ENCODE measurements around the gene RASGRF2. TPM values are rescaled to one million over a fixed set of nuclear protein-coding genes. Genes with fewer than 3 reads are reported as not detected.

Gene RASGRF2
- total and polyA plus RNA-seq, 2 of the 8 experiments (the other 6 are each of a cell fraction or from before 2014, with no cell fraction given): 2.6 to 29.5 TPM

- no peaks in the 10 kb centered on the region for H4K20me1 ChIP-seq (replicated peaks in 1 of 2; ENCODE audit: control insufficient read depth in 1 of 2, insufficient read depth in 2 of 2, low read length in 2 of 2)
- 82% methylated on average over 1 of the region's 1 CpG; no CpG with 5 or more reads in 1 of the 2 experiments for WGBS, 2 experiments (ENCODE audit: extremely low coverage in 1 of 2, insufficient coverage in 1 of 2, insufficient read length in 1 of 2, insufficient replicate concordance in 2 of 2, low coverage in 1 of 2, low lambda C conversion rate in 2 of 2, missing lambda C conversion rate in 1 of 2)
- H4K91ac ChIP-seq (replicated peaks; ENCODE audit: insufficient read length, low read length): no peak overlapping the region
- no peak overlapping the region for H4K8ac ChIP-seq (ENCODE audit: extremely low read depth, insufficient read depth, low read length)
- no peak overlapping the region for H2BK12ac ChIP-seq (ENCODE audit: low read depth, low read length)
- no peak overlapping the region for H3K9ac ChIP-seq (replicated peaks in 1 of 4; ENCODE audit: extremely low read depth in 1 of 4, low read depth in 3 of 4, low read length in 3 of 4)
- no peak overlapping the region for H3K4me3 ChIP-seq (ENCODE audit: extremely low read depth in 1 of 4, insufficient read depth in 2 of 4, low read depth in 3 of 4, low read length in 4 of 4)
- FAIRE-seq (no peak), DNase-seq (ENCODE audit: low read depth in 1 of 2, low spot score in 2 of 2) (no peak)
- no peak overlapping the region for H3K27ac ChIP-seq (ENCODE audit: low read depth, low read length)
- H3K36me3 ChIP-seq (ENCODE audit: control insufficient read depth in 2 of 4, insufficient read depth in 4 of 4, low read length in 3 of 4): no peaks in the 10 kb centered on the region
- ChIA-PET POLR2A (ENCODE audit: partially characterized antibody) (no interaction called here), CTCF (ENCODE audit: partially characterized antibody) (no interaction called here)
- TF ChIP-seq PHF8 (conservative IDR thresholded peaks at IDR 0.05; ENCODE audit: low read depth, low read length): no peak
- no peak for TF ChIP-seq GABPA (IDR thresholded peaks at IDR 0.05; ENCODE audit: borderline replicate concordance, insufficient read depth, low read length)
- TF ChIP-seq GTF2F1 (IDR thresholded peaks at IDR 0.05; ENCODE audit: borderline replicate concordance, low read depth, low read length): no peak
- TF ChIP-seq MAFK (IDR thresholded peaks at IDR 0.05; ENCODE audit: low read depth, low read length): no peak
- no peak for TF ChIP-seq E2F6 (IDR thresholded peaks at IDR 0.05)
- TF ChIP-seq RNF2 (IDR thresholded peaks at IDR 0.05; ENCODE audit: borderline replicate concordance, low read depth, low read length, missing control alignments, poor library complexity, severe bottlenecking): no peak
- TF ChIP-seq ATF3 (IDR thresholded peaks at IDR 0.05; ENCODE audit: insufficient read depth, low read depth, low read length): no peak
- no peak for TF ChIP-seq ASH2L (IDR thresholded peaks at IDR 0.05; ENCODE audit: low read length)
- TF ChIP-seq EP300 (IDR thresholded peaks at IDR 0.05; ENCODE audit: borderline replicate concordance in 1 of 2, low read depth in 2 of 2, low read length in 2 of 2): no peak
- no peaks in the 10 kb centered on the region for H3K79me1 ChIP-seq (ENCODE audit: low read depth, low read length)
- no peaks in the 10 kb centered on the region for H3K4me1 ChIP-seq (replicated peaks in 1 of 4; ENCODE audit: control insufficient read depth in 3 of 4, insufficient read depth in 4 of 4, low read length in 3 of 4)
- no peak overlapping the region for H2AFZ ChIP-seq (ENCODE audit: low read length)
- no peak overlapping the region for H2BK15ac ChIP-seq (ENCODE audit: low read length)
- H2BK5ac ChIP-seq (ENCODE audit: low read depth, low read length): no peak overlapping the region
- no peak overlapping the region for H2AK5ac ChIP-seq (ENCODE audit: low read depth, low read length)
- H3K23ac ChIP-seq (ENCODE audit: insufficient read length): no peak overlapping the region
- H2BK20ac ChIP-seq (ENCODE audit: low read length): no peak overlapping the region
- H3K14ac ChIP-seq (ENCODE audit: insufficient read length): no peak overlapping the region
- no peak overlapping the region for H2BK120ac ChIP-seq (replicated peaks; ENCODE audit: low read depth, low read length)
- no peak overlapping the region for H3K18ac ChIP-seq (ENCODE audit: extremely low read depth, low read length)
- H3K56ac ChIP-seq (replicated peaks; ENCODE audit: insufficient read length, low read depth, low read length): no peak overlapping the region
- no peak overlapping the region for H4K5ac ChIP-seq (ENCODE audit: insufficient read length, low read depth, low read length)
- no peak overlapping the region for H3K4ac ChIP-seq (replicated peaks; ENCODE audit: insufficient read length, low read depth, low read length)
- no peak overlapping the region for H3K4me2 ChIP-seq (ENCODE audit: insufficient read depth in 1 of 2, low read depth in 2 of 2, low read length in 2 of 2)
- H3K23me2 ChIP-seq (ENCODE audit: low read depth, low read length): no peaks in the 10 kb centered on the region
- H3K79me2 ChIP-seq (ENCODE audit: control insufficient read depth in 1 of 2, insufficient read depth in 2 of 2, low read length in 2 of 2): no peaks in the 10 kb centered on the region
- H3K27me3 ChIP-seq (replicated peaks in 1 of 4; ENCODE audit: control insufficient read depth in 3 of 4, extremely low read depth in 1 of 4, insufficient read depth in 3 of 4, low read length in 3 of 4): no peaks in the 10 kb centered on the region
- H3K9me3 ChIP-seq (ENCODE audit: insufficient read depth in 2 of 2, low read depth in 1 of 2, low read length in 1 of 2): peaks cover 4 to 5% of the 10 kb centered on the region in 2 experiments; a peak in 1 of 4 replicates
Observed at GRCh38 chr5:80915716-80916115, 44.4 kb upstream of the RASGRF2 start.

Data from H1 (cell line).